H1 (cell line): ENCODE measurements around the gene PRKCH. TPM values are rescaled to one million over a fixed set of nuclear protein-coding genes. Genes with fewer than 3 reads are reported as not detected.

Source experiments
- CTCF ChIA-PET: fragments of 300-600 bp; sonication (Branson Sonifier 250); formaldehyde crosslinking; loops from one replicate; lab custom pipeline; 2021; ENCODE audit not compliant: partially characterized antibody; lab: Charles Lee
- POLR2A ChIA-PET: fragments of 300-600 bp; sonication (Branson Sonifier 250); formaldehyde crosslinking; loops from one replicate; lab custom pipeline; 2021; ENCODE audit warnings: inconsistent platforms; ENCODE audit not compliant: partially characterized antibody; lab: Charles Lee
- DNase-seq, 2 experiments: peaks; one replicate each; pipeline versions ENCODE4 v3.0.0 to v3.0.0-alpha.2; 2010 to 2022; ENCODE audit warnings: low spot score in 2 of 2, low read depth in 1 of 2, mixed read lengths in 1 of 2
- FAIRE-seq: peaks from 2 replicates; lab custom pipeline; 2011; peaks lifted over from hg19 to GRCh38; lab: Jason Lieb, UNC
- H2AFZ ChIP-seq: 2 replicates; pipeline ENCODE4 v1.8.1; 2012; ENCODE audit warnings: low read length, inconsistent platforms
- H2AK5ac ChIP-seq: 2 replicates; pipeline ENCODE4 v1.6.1; 2013; ENCODE audit warnings: low read depth, low read length
- H2BK120ac ChIP-seq: replicated peaks from 2 replicates; pipeline ENCODE3; 2013; ENCODE audit warnings: low read depth, low read length, inconsistent platforms
- H2BK12ac ChIP-seq: 2 replicates; pipeline ENCODE4 v1.6.1; 2013; ENCODE audit warnings: low read depth, low read length
- H2BK15ac ChIP-seq: 2 replicates; pipeline ENCODE4 v1.6.1; 2013; ENCODE audit warnings: low read length
- H2BK20ac ChIP-seq: 2 replicates; pipeline ENCODE4 v1.6.1; 2013; ENCODE audit warnings: low read length
- H2BK5ac ChIP-seq: 2 replicates; pipeline ENCODE4 v1.6.1; 2013; ENCODE audit warnings: low read depth, low read length
- H3K14ac ChIP-seq: 2 replicates; pipeline ENCODE4 v1.6.1; 2013; ENCODE audit warnings: inconsistent platforms; ENCODE audit not compliant: insufficient read length
- H3K18ac ChIP-seq: 2 replicates; pipeline ENCODE4 v1.6.1; 2013; ENCODE audit warnings: low read length; ENCODE audit errors: extremely low read depth
- H3K23ac ChIP-seq: 2 replicates; pipeline ENCODE4 v1.6.1; 2013; ENCODE audit warnings: inconsistent platforms; ENCODE audit not compliant: insufficient read length
- H3K23me2 ChIP-seq: 2 replicates; pipeline ENCODE4 v1.6.1; 2013; ENCODE audit warnings: low read depth, low read length
- H3K27ac ChIP-seq: 2 replicates; pipeline ENCODE4 v1.6.1; 2011; ENCODE audit warnings: low read depth, low read length, inconsistent platforms
- H3K27me3 ChIP-seq, 4 experiments: replicated peaks in 1 of 4; 1 replicate in 1 of 4; 2 replicates in 3 of 4; pipeline versions ENCODE4 v1.6.1 to v1.8.1; 2011 to 2013; ENCODE audit warnings: low read length in 3 of 4, mild to moderate bottlenecking in 3 of 4, inconsistent platforms in 2 of 4, mixed read lengths in 2 of 4, moderate library complexity in 1 of 4; ENCODE audit not compliant: control insufficient read depth in 3 of 4, insufficient read depth in 3 of 4; ENCODE audit errors: extremely low read depth in 1 of 4
- H3K36me3 ChIP-seq, 4 experiments: 2 replicates each; pipeline versions ENCODE4 v1.6.1 to v1.8.1; 2011 to 2013; ENCODE audit warnings: mild to moderate bottlenecking in 4 of 4, low read length in 3 of 4, moderate library complexity in 2 of 4, control low read depth in 1 of 4, inconsistent platforms in 1 of 4; ENCODE audit not compliant: insufficient read depth in 4 of 4, control insufficient read depth in 2 of 4
- H3K4ac ChIP-seq: replicated peaks from 2 replicates; pipeline ENCODE3; 2013; ENCODE audit warnings: low read length, low read depth, mixed read lengths, inconsistent platforms; ENCODE audit not compliant: insufficient read length
- H3K4me1 ChIP-seq, 4 experiments: replicated peaks in 1 of 4; 1 replicate in 1 of 4; 2 replicates in 3 of 4; pipeline versions ENCODE4 v1.6.1 to v1.8.1; 2011 to 2013; ENCODE audit warnings: low read length in 3 of 4, inconsistent platforms in 2 of 4, mixed read lengths in 1 of 4; ENCODE audit not compliant: insufficient read depth in 4 of 4, control insufficient read depth in 3 of 4
- H3K4me2 ChIP-seq, 2 experiments: 2 replicates each; pipeline versions ENCODE4 v1.6.1 to v1.8.1; 2011 to 2013; ENCODE audit warnings: low read depth in 2 of 2, low read length in 2 of 2, control low read depth in 1 of 2, inconsistent platforms in 1 of 2, mild to moderate bottlenecking in 1 of 2; ENCODE audit not compliant: insufficient read depth in 1 of 2
- H3K4me3 ChIP-seq, 4 experiments: fragments of 200-600, 300-600 bp in 1 of 4; sonication (generic), shearing (Covaris generic), sonication (Bioruptor Twin) in 1 of 4; 2 replicates each; pipeline versions ENCODE4 v1.5.1 to v1.8.1; 2011 to 2016; ENCODE audit warnings: low read length in 4 of 4, low read depth in 3 of 4, control low read depth in 2 of 4, inconsistent platforms in 2 of 4, mild to moderate bottlenecking in 2 of 4, mixed read lengths in 1 of 4, moderate library complexity in 1 of 4; ENCODE audit not compliant: insufficient read depth in 2 of 4; ENCODE audit errors: extremely low read depth in 1 of 4
- H3K56ac ChIP-seq: replicated peaks from 2 replicates; pipeline ENCODE3; 2013; ENCODE audit warnings: low read depth, mild to moderate bottlenecking, mixed read lengths, low read length, inconsistent platforms; ENCODE audit not compliant: insufficient read length
- H3K79me1 ChIP-seq: 2 replicates; pipeline ENCODE4 v1.6.1; 2013; ENCODE audit warnings: low read depth, low read length, control low read depth
- H3K79me2 ChIP-seq, 2 experiments: 2 replicates each; pipeline versions ENCODE4 v1.6.1 to v1.8.1; 2012 to 2013; ENCODE audit warnings: low read length in 2 of 2, mild to moderate bottlenecking in 2 of 2, inconsistent platforms in 1 of 2; ENCODE audit not compliant: insufficient read depth in 2 of 2, control insufficient read depth in 1 of 2
- H3K9ac ChIP-seq, 4 experiments: replicated peaks in 1 of 4; 1 replicate in 1 of 4; 2 replicates in 3 of 4; pipeline versions ENCODE4 v1.6.1 to v1.8.1; 2011 to 2013; ENCODE audit warnings: low read depth in 3 of 4, low read length in 3 of 4, control low read depth in 2 of 4, mild to moderate bottlenecking in 2 of 4, moderate library complexity in 2 of 4, inconsistent platforms in 1 of 4; ENCODE audit errors: extremely low read depth in 1 of 4
- H3K9me3 ChIP-seq, 2 experiments: 2 replicates each; pipeline versions ENCODE4 v1.6.1 to v1.8.1; 2012 to 2013; ENCODE audit warnings: mild to moderate bottlenecking in 2 of 2, moderate library complexity in 2 of 2, control low read depth in 1 of 2, inconsistent platforms in 1 of 2, low read depth in 1 of 2, low read length in 1 of 2, mixed read lengths in 1 of 2; ENCODE audit not compliant: insufficient read depth in 2 of 2
- H4K20me1 ChIP-seq, 2 experiments: replicated peaks in 1 of 2; 2 replicates each; pipeline versions ENCODE3 to v1.8.1; 2011 to 2013; ENCODE audit warnings: inconsistent platforms in 2 of 2, low read length in 2 of 2, mild to moderate bottlenecking in 1 of 2; ENCODE audit not compliant: insufficient read depth in 2 of 2, control insufficient read depth in 1 of 2
- H4K5ac ChIP-seq: 2 replicates; pipeline ENCODE4 v1.6.1; 2013; ENCODE audit warnings: low read length, low read depth, mixed read lengths, inconsistent platforms; ENCODE audit not compliant: insufficient read length
- H4K8ac ChIP-seq: 2 replicates; pipeline ENCODE4 v1.8.0; 2013; ENCODE audit warnings: mild to moderate bottlenecking, moderate library complexity, low read length, inconsistent platforms; ENCODE audit not compliant: insufficient read depth; ENCODE audit errors: extremely low read depth
- H4K91ac ChIP-seq: replicated peaks from 2 replicates; pipeline ENCODE3; 2013; ENCODE audit warnings: low read length, mixed read lengths, inconsistent platforms; ENCODE audit not compliant: insufficient read length
- ASH2L ChIP-seq: fragments of 200-600, 300-600 bp; sonication (generic); IDR thresholded peaks from one replicate; pipeline ENCODE4 v1.7.1; 2017; ENCODE audit warnings: low read length
- BCL11A ChIP-seq, 2 experiments: IDR thresholded peaks; one replicate each; pipeline ENCODE4 v1.6.1; 2011; ENCODE audit warnings: low read depth in 2 of 2, low read length in 2 of 2, mild to moderate bottlenecking in 2 of 2
- CBX8 ChIP-seq: fragments of 300-800, 300-1000 bp; sonication (generic); IDR thresholded peaks from 2 replicates; pipeline ENCODE4 v1.7.1; 2016; ENCODE audit warnings: low read depth, low read length, borderline replicate concordance
- GABPA ChIP-seq: IDR thresholded peaks from 2 replicates; pipeline ENCODE4 v1.6.1; 2011; ENCODE audit warnings: mild to moderate bottlenecking, low read length, moderate library complexity, borderline replicate concordance; ENCODE audit not compliant: insufficient read depth
- GTF2F1 ChIP-seq: IDR thresholded peaks from 2 replicates; pipeline ENCODE4 v1.6.1; 2012; ENCODE audit warnings: low read depth, low read length, improper control_type of control experiment, borderline replicate concordance
- JUN ChIP-seq: IDR thresholded peaks from 2 replicates; pipeline ENCODE4 v1.6.1; 2011; ENCODE audit warnings: low read depth, mild to moderate bottlenecking, improper control_type of control experiment, low read length
- PHF8 ChIP-seq: fragments of 200-600 bp; sonication (generic); conservative IDR thresholded peaks from 2 replicates; pipeline ENCODE4 v1.7.1; 2012; ENCODE audit warnings: low read depth, mild to moderate bottlenecking, inconsistent platforms, low read length, moderate library complexity
- POLR2A ChIP-seq, 2 experiments: IDR thresholded peaks; 1 replicate in 1 of 2; 2 replicates in 1 of 2; pipeline ENCODE4 v1.6.1; 2011; ENCODE audit warnings: low read depth in 2 of 2, low read length in 2 of 2, mild to moderate bottlenecking in 2 of 2; ENCODE audit errors: control extremely low read depth in 1 of 2
- SRF ChIP-seq: IDR thresholded peaks from 2 replicates; pipeline ENCODE4 v1.6.1; 2011; ENCODE audit warnings: mild to moderate bottlenecking, low read depth, low read length, moderate library complexity
- TBP ChIP-seq: IDR thresholded peaks from 2 replicates; pipeline ENCODE4 v1.6.1; 2011; ENCODE audit warnings: low read depth, low read length, improper control_type of control experiment
- TCF12 ChIP-seq: IDR thresholded peaks from 2 replicates; pipeline ENCODE4 v1.6.1; 2011; ENCODE audit warnings: low read depth, mild to moderate bottlenecking, low read length
- WGBS, 2 experiments: shearing (Covaris generic) in 1 of 2; methylation state at CpG; one replicate each; pipeline versions ENCODE4 v1.1.6 to v1.1.7; 2013 to 2015; ENCODE audit warnings: low lambda C conversion rate in 2 of 2, mixed read lengths in 2 of 2, inconsistent platforms in 1 of 2, low coverage in 1 of 2, missing lambda C conversion rate in 1 of 2; ENCODE audit not compliant: insufficient replicate concordance in 2 of 2, insufficient coverage in 1 of 2, insufficient read length in 1 of 2; ENCODE audit errors: extremely low coverage in 1 of 2, missing lambda C conversion rate in 1 of 2; 5-methylcytosine and 5-hydroxymethylcytosine counted together
- polyA plus RNA-seq, 7 experiments: library from polyadenylated mRNA; depleted of rRNA in 3 of 7; stranded (reverse) in 5 of 7; unstranded in 2 of 7; fragments of >200 nt in 5 of 7; fragments of 200-250 nt in 2 of 7; gene quantifications; 1 replicate in 5 of 7; 2 replicates in 1 of 7; 4 replicates in 1 of 7; pipeline versions ENCODE4 v1.2.1 to v1.2.3, GENCODE V29; 2011 to 2013; ENCODE audit warnings: missing spikeins in 2 of 7, mixed read lengths in 2 of 7
- total RNA-seq: library from RNA; stranded (reverse); fragmentation: NEBNext Ultra II Directional; extraction: Animal tissue kit (Norgen Biotek cat#: 25700); gene quantifications from 2 replicates; pipeline ENCODE4 v1.2.1, GENCODE V29; 2021
- TF ChIP-seq, protein P1 (sequence below): IDR thresholded peaks from 2 replicates; pipeline ENCODE4 v1.6.1; 2012; ENCODE audit warnings: low read length, inconsistent platforms

The PRKCH gene
- total and polyA plus RNA-seq, 2 of the 8 experiments (the other 6 are each of a cell fraction or from before 2014, with no cell fraction given): 6.4 to 7.0 TPM

GRCh38 chr14:61508526-61508925 is 187.1 kb downstream of the PRKCH start:
- 41% methylated on average over 2 of the region's 2 CpGs; no CpG with 5 or more reads in 1 of the 2 experiments for WGBS, 2 experiments
- Histone ChIP-seq H2AFZ (no peak overlapping the region), H3K27ac (no peak overlapping the region), H4K20me1 (no peaks in the 10 kb centered on the region), H3K36me3 (no peaks in the 10 kb centered on the region), H3K23me2 (no peaks in the 10 kb centered on the region), H3K27me3 (no peaks in the 10 kb centered on the region), H2BK15ac (no peak overlapping the region), H3K4me2 (no peak overlapping the region), H4K91ac (no peak overlapping the region), H2BK20ac (no peak overlapping the region), H3K4me3 (no peak overlapping the region), H3K14ac (no peak overlapping the region), H3K18ac (no peak overlapping the region), H3K4me1 (peaks cover 3 to 11% (median 7%) of the 10 kb centered on the region in 4 experiments; a peak in 6 of 7 replicates), H3K4ac (no peak overlapping the region), H3K56ac (no peak overlapping the region), H4K5ac (no peak overlapping the region), H3K9ac (no peak overlapping the region), H2BK120ac (no peak overlapping the region), H3K9me3 (no peaks in the 10 kb centered on the region), H4K8ac (no peak overlapping the region), H3K79me1 (no peaks in the 10 kb centered on the region), H3K23ac (no peak overlapping the region), H2BK5ac (no peak overlapping the region), H3K79me2 (no peaks in the 10 kb centered on the region), H2BK12ac (no peak overlapping the region), H2AK5ac (no peak overlapping the region)
- DNase-seq (no peak), FAIRE-seq (no peak)
- ChIA-PET POLR2A (no interaction called here), CTCF (interaction anchor here (0.5 to 1.0 kb wide), 2 partner anchors 14 to 51 kb away, joined by 3 to 4 read pairs; no protein-coding TSS in a partner anchor)
- TF ChIP-seq BCL11A (IDR thresholded peaks at IDR 0.05; ENCODE audit: low read depth in 2 of 2, low read length in 2 of 2) (no peak), ASH2L (no peak), TBP (no peak), GABPA (no peak), GTF2F1 (no peak), POLR2A (IDR thresholded peaks at IDR 0.05; ENCODE audit: control extremely low read depth in 1 of 2, low read depth in 2 of 2, low read length in 2 of 2) (no peak), CBX8 (no peak), TCF12 (no peak), SRF (no peak), JUN (no peak), PHF8 (no peak)
- TF ChIP-seq, protein P1, sequence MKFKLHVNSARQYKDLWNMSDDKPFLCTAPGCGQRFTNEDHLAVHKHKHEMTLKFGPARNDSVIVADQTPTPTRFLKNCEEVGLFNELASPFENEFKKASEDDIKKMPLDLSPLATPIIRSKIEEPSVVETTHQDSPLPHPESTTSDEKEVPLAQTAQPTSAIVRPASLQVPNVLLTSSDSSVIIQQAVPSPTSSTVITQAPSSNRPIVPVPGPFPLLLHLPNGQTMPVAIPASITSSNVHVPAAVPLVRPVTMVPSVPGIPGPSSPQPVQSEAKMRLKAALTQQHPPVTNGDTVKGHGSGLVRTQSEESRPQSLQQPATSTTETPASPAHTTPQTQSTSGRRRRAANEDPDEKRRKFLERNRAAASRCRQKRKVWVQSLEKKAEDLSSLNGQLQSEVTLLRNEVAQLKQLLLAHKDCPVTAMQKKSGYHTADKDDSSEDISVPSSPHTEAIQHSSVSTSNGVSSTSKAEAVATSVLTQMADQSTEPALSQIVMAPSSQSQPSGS: no peak
